Gastrocnemius medialis (tissue), 4 donors: ENCODE results near the gene LTK. TPM values are rescaled to one million over a fixed set of nuclear protein-coding genes. Genes with fewer than 3 reads are reported as not detected.
A peak's percentile ranks its signal among the peaks of the same experiment; 100 is the strongest.

Source experiments
- ATAC-seq, 2 donors: fragments of 150-250 bp; one replicate each; pipeline ENCODE4 v1.9.1; 2016
- DNase-seq, 2 donors: peaks; one replicate each; pipeline ENCODE4 v3.0.0-alpha.2; 2019
- H3K27ac ChIP-seq, 4 donors: fragments of 200-600 bp; sonication (generic); 1 replicate in 1 of 4; 2 replicates in 3 of 4; pipeline ENCODE4 v1.5.1; 2016 to 2018; ENCODE audit warnings: mild to moderate bottlenecking in 2 of 4, moderate library complexity in 1 of 4
- H3K27me3 ChIP-seq, 3 donors: fragments of 200-600 bp; sonication (generic) in 2 of 3; 1 replicate in 1 of 3; 2 replicates in 2 of 3; pipeline versions ENCODE4 v1.5.1 to v1.6.0; 2016 to 2019; ENCODE audit warnings: mild to moderate bottlenecking in 1 of 3, moderate library complexity in 1 of 3
- H3K36me3 ChIP-seq, 2 donors: fragments of 200-600 bp; sonication (generic) in 1 of 2; one replicate each; pipeline ENCODE4 v1.5.1; 2017 to 2018
- H3K4me1 ChIP-seq, 2 donors: fragments of 200-600 bp; sonication (generic) in 1 of 2; one replicate each; pipeline ENCODE4 v1.5.1; 2016 to 2017; ENCODE audit warnings: mild to moderate bottlenecking in 2 of 2
- H3K4me3 ChIP-seq, 4 donors: fragments of 200-600 bp; sonication (generic) in 3 of 4; 1 replicate in 1 of 4; 2 replicates in 3 of 4; pipeline ENCODE4 v1.5.1; 2016 to 2019; ENCODE audit warnings: mild to moderate bottlenecking in 2 of 4
- H3K9me3 ChIP-seq, 3 donors: fragments of 200-600 bp; sonication (generic) in 2 of 3; 1 replicate in 1 of 3; 2 replicates in 2 of 3; pipeline ENCODE4 v1.5.1; 2016 to 2019
- POLR2A ChIP-seq, 2 donors: fragments of 450-650 bp; IDR thresholded peaks; one replicate each; pipeline ENCODE4 v1.6.1; 2017; ENCODE audit warnings: antibody characterized with exemption in 2 of 2, mild to moderate bottlenecking in 2 of 2, moderate library complexity in 2 of 2
- in situ Hi-C, 4 donors: fragments of 200-750 bp; cut with MboI; loops; one replicate each; pipeline versions ENCODE4 v1.15.0 to v1.8.0; 2017; ENCODE audit warnings: low sequenced_read_pairs in 4 of 4
- intact Hi-C: fragments of 100-400 bp; cut with DNase I; formaldehyde crosslinking; loops from one replicate; pipeline ENCODE4 v1.15.1; 2023; ENCODE audit warnings: low total_unique reads
- total RNA-seq, 4 donors: library from RNA; depleted of rRNA; stranded (reverse); fragments of >200 nt; gene quantifications; one replicate each; pipeline versions ENCODE4 v1.1.0 to v1.2.3, GENCODE V29; 2016
- TF ChIP-seq, protein P1 (sequence below), 5 experiments: fragments of 450-650 bp in 3 of 5; fragments of 200-600 bp in 2 of 5; sonication (generic) in 2 of 5; IDR thresholded peaks in 4 of 5; conservative IDR thresholded peaks in 1 of 5; 1 replicate in 4 of 5; 2 replicates in 1 of 5; pipeline ENCODE4 v1.5.1; 2016 to 2019; ENCODE audit warnings: antibody characterized with exemption in 5 of 5, mild to moderate bottlenecking in 3 of 5, moderate library complexity in 3 of 5

Gene LTK
- total RNA-seq, 4 donors from 2014 or later = 0.34 to 0.68 TPM; not detected in 2

- DNase-seq = no peak
- no peak for TF ChIP-seq POLR2A (IDR thresholded peaks at IDR 0.05)
- TF ChIP-seq, protein P1, sequence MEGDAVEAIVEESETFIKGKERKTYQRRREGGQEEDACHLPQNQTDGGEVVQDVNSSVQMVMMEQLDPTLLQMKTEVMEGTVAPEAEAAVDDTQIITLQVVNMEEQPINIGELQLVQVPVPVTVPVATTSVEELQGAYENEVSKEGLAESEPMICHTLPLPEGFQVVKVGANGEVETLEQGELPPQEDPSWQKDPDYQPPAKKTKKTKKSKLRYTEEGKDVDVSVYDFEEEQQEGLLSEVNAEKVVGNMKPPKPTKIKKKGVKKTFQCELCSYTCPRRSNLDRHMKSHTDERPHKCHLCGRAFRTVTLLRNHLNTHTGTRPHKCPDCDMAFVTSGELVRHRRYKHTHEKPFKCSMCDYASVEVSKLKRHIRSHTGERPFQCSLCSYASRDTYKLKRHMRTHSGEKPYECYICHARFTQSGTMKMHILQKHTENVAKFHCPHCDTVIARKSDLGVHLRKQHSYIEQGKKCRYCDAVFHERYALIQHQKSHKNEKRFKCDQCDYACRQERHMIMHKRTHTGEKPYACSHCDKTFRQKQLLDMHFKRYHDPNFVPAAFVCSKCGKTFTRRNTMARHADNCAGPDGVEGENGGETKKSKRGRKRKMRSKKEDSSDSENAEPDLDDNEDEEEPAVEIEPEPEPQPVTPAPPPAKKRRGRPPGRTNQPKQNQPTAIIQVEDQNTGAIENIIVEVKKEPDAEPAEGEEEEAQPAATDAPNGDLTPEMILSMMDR (IDR thresholded peaks at IDR 0.05 in 4 of 5, conservative IDR thresholded peaks at IDR 0.05 in 1 of 5) = no peak
- H3K4me1 ChIP-seq = peaks cover 0 to 10% of the 10 kb centered on the region in 2 donors
- intact Hi-C loops = no loop called here
- ATAC-seq = no peak
- no peak overlapping the region for H3K27ac ChIP-seq
- H3K4me3 ChIP-seq = no peak overlapping the region
- H3K36me3 ChIP-seq = no peaks in the 10 kb centered on the region
- in situ Hi-C loops = no loop called here
- no peaks in the 10 kb centered on the region for H3K9me3 ChIP-seq
- peaks cover 37 to 39% (median 37%) of the 10 kb centered on the region in 3 donors for H3K27me3 ChIP-seq
Observed at GRCh38 chr15:41504751-41505492, 8.7 kb downstream of the LTK start.

GRCh38 chr15:41503669-41504010 lies 10.0 kb downstream of the LTK start:
- no peaks in the 10 kb centered on the region for H3K36me3 ChIP-seq
- peaks cover 0 to 10% of the 10 kb centered on the region in 2 donors for H3K4me1 ChIP-seq
- H3K27me3 ChIP-seq = peaks cover 41 to 47% (median 45%) of the 10 kb centered on the region in 3 donors
- no peak overlapping the region for H3K27ac ChIP-seq
- intact Hi-C loops (no loop called here), in situ Hi-C loops (no loop called here)
- TF ChIP-seq, protein P1 (IDR thresholded peaks at IDR 0.05 in 4 of 5, conservative IDR thresholded peaks at IDR 0.05 in 1 of 5) = no peak
- no peak for TF ChIP-seq POLR2A (IDR thresholded peaks at IDR 0.05)
- no peak for DNase-seq
- ATAC-seq = no peak
- H3K9me3 ChIP-seq = no peaks in the 10 kb centered on the region
- no peak overlapping the region for H3K4me3 ChIP-seq

- intact Hi-C loops = no loop called here
Observed at GRCh38 chr15:41502795-41503668, 10.6 kb downstream of the LTK start.

DNA sequence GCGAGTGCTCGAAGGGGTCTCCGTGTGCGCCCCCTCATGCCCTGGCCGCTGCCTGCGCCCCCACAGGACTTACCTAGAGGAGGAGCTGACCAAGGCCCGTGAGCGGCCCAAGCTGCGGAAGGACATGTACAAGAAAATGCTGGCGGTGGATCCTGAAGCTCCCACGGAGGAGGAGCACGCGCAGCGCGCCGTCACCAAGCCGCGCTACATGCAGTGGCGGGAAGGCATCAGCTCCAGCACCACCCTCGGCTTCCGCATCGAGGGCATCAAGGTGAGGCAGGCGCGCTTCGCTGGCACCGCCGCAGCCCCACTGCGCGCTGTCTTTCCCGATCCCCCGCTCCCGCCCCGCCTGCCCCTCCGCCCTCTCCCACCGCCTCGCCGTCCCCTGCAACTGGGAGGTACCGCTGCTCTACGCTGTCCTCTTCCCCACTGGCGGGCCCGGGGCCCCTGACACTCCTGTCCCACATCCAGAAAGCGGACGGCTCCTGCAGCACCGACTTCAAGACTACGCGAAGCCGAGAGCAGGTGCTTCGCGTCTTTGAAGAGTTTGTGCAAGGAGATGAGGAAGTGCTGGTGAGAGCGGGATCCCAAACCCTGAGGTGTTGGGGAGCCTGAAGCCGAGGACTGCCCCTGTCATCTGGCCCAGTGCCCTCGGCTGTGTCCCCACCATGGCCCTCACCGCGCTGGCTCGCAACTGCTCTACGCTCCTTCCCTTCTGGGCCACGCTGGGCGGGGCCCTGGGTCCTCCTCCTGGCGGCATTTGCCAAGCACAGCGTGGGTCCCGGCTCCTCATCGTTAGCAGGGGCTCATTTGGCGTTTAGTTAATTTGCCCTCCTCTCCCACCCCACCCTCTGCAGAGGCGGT lies 11.5 kb downstream of the LTK start:
- ATAC-seq (no peak), DNase-seq (no peak)
- TF ChIP-seq POLR2A (IDR thresholded peaks at IDR 0.05) = no peak
- TF ChIP-seq, protein P1 (IDR thresholded peaks at IDR 0.05 in 4 of 5, conservative IDR thresholded peaks at IDR 0.05 in 1 of 5) = no peak
- in situ Hi-C loops = no loop called here
- H3K36me3 ChIP-seq = no peaks in the 10 kb centered on the region
- intact Hi-C loops = no loop called here
- H3K4me3 ChIP-seq = peak overlapping the region in 3 of 4 donors; percentile 28 to 47 (median 34)
- peaks cover 0 to 10% of the 10 kb centered on the region in 2 donors for H3K4me1 ChIP-seq
- peaks cover 43 to 49% (median 47%) of the 10 kb centered on the region in 3 donors for H3K27me3 ChIP-seq
- H3K9me3 ChIP-seq = no peaks in the 10 kb centered on the region
- no peak overlapping the region for H3K27ac ChIP-seq

More at GRCh38 chr15:41502795-41503668, 10.6 kb downstream of the LTK start:
- Histone ChIP-seq H3K27ac (no peak overlapping the region), H3K4me1 (peaks cover 0 to 10% of the 10 kb centered on the region in 2 donors), H3K4me3 (peak overlapping the region in 3 of 4 donors; percentile 28 to 47 (median 34)), H3K9me3 (no peaks in the 10 kb centered on the region), H3K36me3 (no peaks in the 10 kb centered on the region), H3K27me3 (peaks cover 43 to 47% (median 45%) of the 10 kb centered on the region in 3 donors)
- ATAC-seq (no peak), DNase-seq (no peak)
- TF ChIP-seq, protein P1 (IDR thresholded peaks at IDR 0.05 in 4 of 5, conservative IDR thresholded peaks at IDR 0.05 in 1 of 5) = no peak
- no peak for TF ChIP-seq POLR2A (IDR thresholded peaks at IDR 0.05)
- in situ Hi-C loops = no loop called here
